GM21515 (cell line): ENCODE measurements around the gene PRKCB.

Experiments
- ATAC-seq: cut with Tn5 transposase; IDR thresholded peaks from one replicate; pipeline ENCODE4 v1.9.1; 2021; ENCODE audit not compliant: unreplicated experiment

Gene PRKCB

DNA sequence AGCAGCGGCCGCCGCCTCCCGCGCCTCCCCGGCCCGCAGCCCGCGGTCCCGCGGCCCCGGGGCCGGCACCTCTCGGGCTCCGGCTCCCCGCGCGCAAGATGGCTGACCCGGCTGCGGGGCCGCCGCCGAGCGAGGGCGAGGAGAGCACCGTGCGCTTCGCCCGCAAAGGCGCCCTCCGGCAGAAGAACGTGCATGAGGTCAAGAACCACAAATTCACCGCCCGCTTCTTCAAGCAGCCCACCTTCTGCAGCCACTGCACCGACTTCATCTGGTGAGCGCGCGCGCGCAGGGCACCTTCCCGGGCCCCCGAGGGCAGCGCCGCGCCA is 258 bp downstream of the PRKCB start:
- no peak for ATAC-seq

- no peak for ATAC-seq
Observed at GRCh38 chr16:23836404-23837311, 875 bp downstream of the PRKCB start.

DNA sequence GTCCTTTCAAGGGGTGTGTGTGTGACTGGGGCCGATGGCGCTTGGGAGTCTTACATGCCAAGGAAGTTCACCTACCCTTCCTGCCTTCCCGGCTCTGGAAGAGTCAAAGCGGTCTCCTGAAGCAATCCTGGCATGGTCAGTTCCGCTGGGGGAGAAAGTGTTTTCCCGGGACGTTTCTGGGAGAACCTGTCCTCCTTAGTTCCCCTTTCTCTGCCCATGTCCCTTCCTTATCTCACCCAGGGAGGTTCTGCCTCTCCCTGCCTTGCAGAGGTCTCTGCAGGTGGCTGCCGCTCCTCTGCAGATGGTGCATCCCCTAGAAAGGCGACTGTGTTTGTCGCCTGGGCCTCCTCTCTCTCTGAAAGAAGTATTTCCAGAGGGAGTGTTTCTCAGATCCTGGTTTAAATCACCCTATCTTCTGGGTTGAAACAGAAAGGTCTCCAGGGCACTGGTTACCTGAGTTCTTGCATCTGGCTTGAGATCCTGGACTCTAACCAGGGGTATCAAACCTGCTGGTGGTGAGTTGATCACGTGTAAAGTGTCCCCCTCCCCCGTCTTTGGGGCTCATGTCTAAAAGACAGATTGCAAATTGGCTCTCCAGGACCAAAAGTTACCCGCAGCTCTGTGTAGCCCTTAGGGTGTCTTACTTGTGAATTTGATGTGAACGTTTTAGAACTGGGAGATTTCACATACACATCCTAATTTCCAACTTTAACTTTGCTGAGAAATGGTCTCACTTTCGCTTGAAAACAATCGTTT is 1.9 kb downstream of the PRKCB start:
- no peak for ATAC-seq

DNA sequence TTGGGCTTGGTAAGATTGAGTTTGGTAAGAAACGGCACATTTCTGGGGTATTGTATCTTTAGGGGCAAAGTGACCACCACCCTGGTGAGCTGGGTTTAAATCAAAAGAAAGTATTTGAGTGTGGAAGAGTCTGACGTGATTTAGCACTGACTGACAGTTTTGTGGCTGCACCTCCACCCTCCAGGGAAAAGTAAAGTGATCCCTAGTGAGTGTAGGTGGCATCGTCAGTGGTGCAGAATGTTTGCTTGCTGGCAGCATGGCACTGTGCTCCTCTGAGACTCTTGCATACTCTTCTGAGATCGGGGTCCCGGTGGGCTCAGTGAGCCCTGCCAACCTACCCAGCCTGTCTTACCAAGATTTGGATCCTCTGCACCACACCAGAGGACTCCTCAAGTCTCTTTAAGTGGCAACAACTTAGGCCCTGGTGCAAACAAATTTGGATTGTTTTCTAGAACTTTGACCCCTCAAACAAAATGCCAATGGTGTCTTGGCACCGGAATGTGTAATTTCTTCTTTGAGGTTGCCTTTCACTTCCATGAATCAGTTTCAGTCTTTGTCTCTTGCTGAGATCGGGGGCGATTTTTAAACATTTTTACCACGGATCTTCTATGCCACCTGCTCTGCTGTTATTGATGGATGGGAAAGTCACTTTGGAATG is 2.8 kb downstream of the PRKCB start:
- no peak for ATAC-seq

DNA sequence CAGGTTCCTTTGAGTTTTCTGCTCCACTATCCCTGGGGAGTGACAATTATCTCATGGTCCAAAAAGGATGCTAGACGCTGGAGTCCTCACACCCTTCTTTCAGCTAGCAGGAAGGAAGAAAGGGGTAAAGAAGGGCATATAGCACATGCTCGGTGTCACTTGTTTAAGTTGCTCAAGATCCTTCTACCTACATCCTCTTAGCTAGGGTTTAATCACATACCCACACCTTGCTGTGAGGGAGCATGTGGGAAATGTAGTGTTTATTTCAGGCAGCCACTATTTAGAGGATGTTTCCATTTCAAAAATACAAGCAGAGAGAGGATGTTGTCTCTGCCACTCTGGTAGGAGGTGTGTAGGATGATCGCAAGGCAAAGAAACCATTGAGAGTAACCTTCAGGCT is 4.5 kb downstream of the PRKCB start:
- no peak for ATAC-seq

- ATAC-seq = no peak
Observed at GRCh38 chr16:23842137-23842600, 6.4 kb downstream of the PRKCB start.

GRCh38 chr16:23843143-23843542 is 7.4 kb downstream of the PRKCB start:
- peak; percentile 34 for ATAC-seq

DNA sequence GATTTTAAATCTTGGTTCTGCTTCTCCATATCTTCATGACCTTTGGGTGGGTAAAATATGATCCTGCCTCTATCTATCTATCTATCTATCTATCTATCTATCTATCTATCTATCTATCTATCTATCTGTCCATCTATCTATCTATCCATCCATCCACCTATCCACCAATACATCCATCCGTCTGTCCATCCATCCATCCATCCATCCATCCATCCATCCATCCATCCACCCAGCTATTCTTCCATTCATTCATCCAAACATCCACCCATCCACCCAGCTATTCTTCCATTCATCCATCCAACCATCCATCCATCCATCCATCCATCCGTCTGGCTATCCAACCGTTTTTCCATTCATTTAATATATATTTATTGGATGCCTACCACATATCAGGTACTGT is 11.5 kb downstream of the PRKCB start:
- ATAC-seq = no peak

DNA sequence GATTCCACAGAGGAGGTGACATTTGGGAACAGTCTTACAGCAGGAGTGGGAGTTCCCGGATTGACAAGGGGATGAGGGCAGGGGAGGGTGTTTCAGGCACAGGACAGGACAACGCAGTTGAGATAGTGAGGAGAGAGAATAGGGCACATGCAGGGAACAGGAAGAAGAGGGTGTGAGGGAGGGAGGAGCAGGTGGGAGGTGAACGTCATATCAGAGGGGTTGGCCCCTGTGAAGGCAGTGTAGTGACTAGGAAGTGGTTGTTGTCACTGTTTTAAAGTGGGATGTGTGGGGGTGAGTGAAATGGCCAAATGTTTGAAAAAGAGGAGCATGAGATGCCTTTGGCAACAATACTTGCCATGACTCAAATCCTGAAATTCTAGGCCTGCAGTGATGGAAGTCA is 12.2 kb downstream of the PRKCB start:
- no peak for ATAC-seq

GRCh38 chr16:23848958-23849357 is 13.2 kb downstream of the PRKCB start:
- no peak for ATAC-seq

DNA sequence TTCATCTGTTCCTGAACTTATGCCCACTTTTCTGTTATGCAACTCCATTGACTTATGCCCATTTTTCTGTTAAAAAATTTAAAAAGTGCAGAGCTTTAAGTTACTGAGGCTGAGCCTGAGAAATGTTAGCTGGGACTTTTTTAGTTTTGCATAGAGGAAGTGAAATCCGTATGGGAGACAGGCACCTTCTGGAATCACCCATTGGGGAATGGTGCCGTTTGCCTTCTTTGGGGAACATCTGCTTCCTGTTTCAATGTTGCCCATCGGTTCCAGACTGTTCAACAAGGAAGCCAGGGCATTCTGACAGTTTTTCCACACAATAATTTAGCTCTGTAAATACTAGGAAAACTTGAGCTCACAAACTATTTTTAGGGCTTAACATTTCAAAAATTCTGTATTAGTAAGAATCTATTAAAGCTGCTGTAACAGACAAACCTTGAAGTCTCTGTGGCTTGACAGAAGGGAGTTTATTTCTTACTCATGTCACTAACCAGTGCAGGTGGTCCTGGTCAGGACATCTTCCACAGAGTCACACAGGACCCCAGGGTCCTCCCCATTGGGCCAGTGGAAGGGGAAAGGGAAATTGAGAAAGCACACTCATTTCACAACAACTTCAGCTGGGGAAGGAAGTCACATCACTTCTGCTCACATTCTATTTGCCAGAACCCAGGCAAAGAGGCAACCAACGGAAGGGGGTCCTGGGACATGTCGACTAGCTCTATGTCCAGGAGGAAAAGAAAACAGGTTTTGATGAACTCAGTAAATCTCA is 17.2 kb downstream of the PRKCB start:
- ATAC-seq = no peak

DNA sequence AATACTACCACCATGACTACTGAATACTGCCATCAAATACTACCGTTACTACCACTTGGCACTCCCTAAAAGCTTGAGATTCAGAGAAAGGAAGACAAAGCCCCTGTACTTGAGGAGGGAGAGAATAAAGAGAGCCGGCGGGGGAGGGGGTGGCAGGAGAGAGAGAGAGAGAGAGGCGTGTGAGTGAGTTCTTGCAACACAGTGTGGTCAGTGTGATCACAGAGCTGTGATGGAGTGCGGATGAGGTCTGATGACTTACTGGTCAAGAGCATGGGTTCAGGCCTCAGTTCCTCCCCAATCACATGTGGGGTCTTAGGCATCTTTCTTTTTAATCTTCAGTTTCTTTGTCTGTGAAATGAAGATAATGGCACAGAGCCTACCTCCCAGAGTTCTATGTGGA is 19.2 kb downstream of the PRKCB start:
- no peak for ATAC-seq

DNA sequence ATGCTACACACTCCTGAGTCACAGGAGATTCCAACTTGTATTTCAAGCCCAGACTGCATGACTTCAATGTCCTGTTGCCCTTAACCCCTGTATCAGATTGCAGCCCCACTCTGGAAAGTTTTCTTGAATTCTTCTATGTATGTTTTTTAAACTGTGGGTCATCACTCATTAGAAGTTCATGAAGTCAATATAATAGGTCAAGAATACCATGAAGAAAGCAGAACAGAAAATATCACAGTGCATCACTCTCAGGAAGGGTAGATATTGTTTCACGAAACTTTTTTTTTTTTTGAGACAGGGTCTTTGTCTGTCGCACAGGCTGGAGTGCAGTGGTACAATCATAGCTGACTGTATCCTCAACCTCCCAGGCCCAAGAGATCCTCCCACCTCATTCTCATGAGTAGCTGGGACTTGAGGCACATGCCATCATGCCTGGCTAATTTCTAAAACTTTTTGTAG is 20.5 kb downstream of the PRKCB start:
- ATAC-seq = no peak

DNA sequence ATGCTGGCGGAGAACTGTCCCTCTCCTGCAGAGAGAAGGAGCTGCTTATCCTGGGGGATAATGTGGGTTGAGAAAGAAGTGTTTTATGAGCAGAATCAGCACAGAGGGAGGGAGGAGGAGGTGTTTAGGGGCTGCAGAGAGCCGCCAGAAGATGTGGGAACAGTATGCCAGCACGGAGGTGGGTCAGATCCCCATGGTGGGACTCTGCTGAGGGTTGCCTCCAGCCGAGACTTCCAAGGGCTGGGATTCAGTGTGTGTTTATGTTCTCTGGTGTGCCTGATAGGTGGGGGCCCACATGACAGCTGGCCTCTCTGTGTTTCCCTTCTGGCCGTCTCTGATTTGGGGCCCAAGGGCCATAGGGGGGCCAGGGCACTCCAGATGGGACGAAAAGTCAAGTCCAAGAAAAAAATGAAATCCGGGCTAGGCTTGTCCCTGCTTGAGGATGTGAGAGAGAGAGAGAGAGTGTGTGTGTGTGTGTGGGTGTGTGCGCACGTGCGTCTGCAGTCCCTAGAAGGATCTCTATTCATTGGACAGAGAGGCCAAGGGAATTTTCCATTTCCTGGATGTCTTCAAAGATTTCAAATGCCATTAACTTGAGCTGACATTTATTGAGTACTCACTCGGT is 21.6 kb downstream of the PRKCB start:
- no peak for ATAC-seq

DNA sequence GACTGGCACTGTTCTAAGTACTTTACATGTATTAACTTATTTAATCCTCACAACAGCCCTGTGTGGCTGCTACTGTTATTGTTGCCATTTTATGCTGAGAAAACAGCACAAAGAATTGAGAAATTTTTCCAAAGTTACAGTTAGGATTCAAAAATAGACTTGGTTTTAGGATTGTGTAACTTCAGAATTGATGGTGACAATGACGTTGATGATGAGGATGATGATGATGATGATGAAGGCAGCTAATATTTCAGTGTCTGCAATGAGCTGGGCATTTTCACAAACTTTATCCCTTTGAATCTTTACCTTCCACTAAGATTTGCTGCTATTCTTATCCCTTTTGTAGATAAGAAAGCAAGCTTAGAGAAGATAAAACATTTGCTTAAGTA is 22.1 kb downstream of the PRKCB start:
- ATAC-seq = no peak

DNA sequence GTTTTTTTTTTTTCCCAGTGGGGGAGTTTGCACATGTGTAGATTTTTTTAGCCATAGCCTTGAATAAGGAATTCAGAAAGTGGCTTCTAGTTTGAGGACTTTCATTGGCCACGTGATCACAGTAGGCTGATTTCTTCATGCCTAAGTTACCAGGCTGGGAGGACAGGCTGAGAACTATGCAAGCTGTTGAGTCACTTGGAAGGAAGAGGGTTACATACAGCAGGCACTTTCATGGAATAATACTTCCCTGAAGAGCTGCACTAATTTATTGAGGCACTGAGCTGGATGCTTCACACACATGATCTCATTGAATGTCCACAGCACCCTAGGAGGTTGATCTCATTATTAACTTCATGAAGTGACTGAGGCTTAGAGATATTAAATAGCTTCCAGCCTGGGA is 22.8 kb downstream of the PRKCB start:
- ATAC-seq = no peak

DNA sequence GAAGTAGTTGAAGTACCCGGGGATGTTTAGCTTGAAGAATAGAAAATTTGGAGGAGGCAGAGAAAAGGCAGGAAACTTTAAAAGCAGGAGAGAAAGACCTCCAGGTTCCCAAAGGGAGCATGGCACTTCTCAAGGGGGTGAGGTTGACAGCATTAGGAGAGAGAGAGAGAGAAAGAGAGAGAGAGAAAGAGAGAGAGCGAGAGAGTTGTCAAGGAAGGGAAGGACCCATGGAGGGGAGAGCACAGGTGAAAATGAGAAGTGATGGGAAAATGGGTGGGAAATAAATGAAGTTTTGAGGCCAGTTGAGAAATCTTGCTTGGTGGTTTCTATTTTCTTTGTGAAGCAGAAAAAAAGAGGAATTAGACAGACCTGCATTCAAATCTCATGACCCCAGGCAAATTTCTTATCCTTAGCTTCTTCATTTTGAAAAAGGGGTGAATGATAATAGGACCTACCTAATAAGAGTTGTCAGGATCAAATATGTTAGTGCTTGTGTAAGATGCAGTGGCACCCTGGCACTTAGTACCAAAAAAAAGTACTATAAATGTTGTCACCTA is 24.0 kb downstream of the PRKCB start:
- ATAC-seq = no peak

GRCh38 chr16:23861874-23862273 is 26.1 kb downstream of the PRKCB start:
- no peak for ATAC-seq

GRCh38 chr16:23862556-23862955 is 26.8 kb downstream of the PRKCB start:
- no peak for ATAC-seq
